D721Med (cell line): Measurements from ENCODE around the gene OOSP3.
"Not testable (repeated sequence)": the region's sequence is repeated elsewhere in the genome, so short reads cannot be mapped to it uniquely, and the experiment has no call there.

Experiments used
- DNase-seq: peaks from one replicate; pipeline ENCODE4 v3.0.0; 2011; ENCODE audit warnings: low spot score; ENCODE audit not compliant: insufficient read length
- FAIRE-seq: peaks from 2 replicates; lab custom pipeline; 2011; peaks lifted over from hg19 to GRCh38; lab: Jason Lieb, UNC
- TF ChIP-seq, protein P1 (sequence below): IDR thresholded peaks from 2 replicates; pipeline ENCODE4 v1.5.1; 2012; ENCODE audit warnings: mild to moderate bottlenecking, control low read depth; ENCODE audit not compliant: insufficient read depth; ENCODE audit errors: missing control alignments

OOSP3 gene

GRCh38 chr11:59877325-59877724 lies 1.3 kb upstream of the OOSP3 start:
- FAIRE-seq (no peak), DNase-seq (no peak)
- TF ChIP-seq, protein P1, sequence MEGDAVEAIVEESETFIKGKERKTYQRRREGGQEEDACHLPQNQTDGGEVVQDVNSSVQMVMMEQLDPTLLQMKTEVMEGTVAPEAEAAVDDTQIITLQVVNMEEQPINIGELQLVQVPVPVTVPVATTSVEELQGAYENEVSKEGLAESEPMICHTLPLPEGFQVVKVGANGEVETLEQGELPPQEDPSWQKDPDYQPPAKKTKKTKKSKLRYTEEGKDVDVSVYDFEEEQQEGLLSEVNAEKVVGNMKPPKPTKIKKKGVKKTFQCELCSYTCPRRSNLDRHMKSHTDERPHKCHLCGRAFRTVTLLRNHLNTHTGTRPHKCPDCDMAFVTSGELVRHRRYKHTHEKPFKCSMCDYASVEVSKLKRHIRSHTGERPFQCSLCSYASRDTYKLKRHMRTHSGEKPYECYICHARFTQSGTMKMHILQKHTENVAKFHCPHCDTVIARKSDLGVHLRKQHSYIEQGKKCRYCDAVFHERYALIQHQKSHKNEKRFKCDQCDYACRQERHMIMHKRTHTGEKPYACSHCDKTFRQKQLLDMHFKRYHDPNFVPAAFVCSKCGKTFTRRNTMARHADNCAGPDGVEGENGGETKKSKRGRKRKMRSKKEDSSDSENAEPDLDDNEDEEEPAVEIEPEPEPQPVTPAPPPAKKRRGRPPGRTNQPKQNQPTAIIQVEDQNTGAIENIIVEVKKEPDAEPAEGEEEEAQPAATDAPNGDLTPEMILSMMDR = no peak

DNA sequence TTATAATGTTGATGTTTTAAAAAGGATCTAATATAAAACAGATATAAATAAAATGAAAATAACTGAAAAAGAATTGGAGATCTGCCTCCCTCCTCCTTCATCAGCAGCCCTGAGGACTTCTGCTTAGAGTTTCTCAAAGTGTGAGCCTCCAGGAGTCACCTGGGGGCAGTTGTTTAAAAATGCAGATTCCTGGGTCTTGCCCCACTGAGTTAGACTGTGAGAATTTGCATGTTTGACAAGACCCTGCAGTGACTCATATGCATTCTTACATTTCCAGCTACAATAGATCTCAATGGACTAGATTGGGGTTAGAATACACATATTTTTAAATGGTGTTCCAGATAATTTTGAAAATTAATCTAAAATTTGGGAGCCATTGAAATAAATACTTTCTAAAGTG lies 798 bp upstream of the OOSP3 start:
- TF ChIP-seq, protein P1 = no peak
- DNase-seq (no peak), FAIRE-seq (no peak)

GRCh38 chr11:59879567-59879966 lies 985 bp downstream of the OOSP3 start:
- TF ChIP-seq, protein P1 = no peak
- FAIRE-seq (no peak), DNase-seq (no peak)

- DNase-seq (no peak), FAIRE-seq (no peak)
- TF ChIP-seq, protein P1 = no peak
Observed at GRCh38 chr11:59883597-59883996, 5.0 kb downstream of the OOSP3 start.

DNA sequence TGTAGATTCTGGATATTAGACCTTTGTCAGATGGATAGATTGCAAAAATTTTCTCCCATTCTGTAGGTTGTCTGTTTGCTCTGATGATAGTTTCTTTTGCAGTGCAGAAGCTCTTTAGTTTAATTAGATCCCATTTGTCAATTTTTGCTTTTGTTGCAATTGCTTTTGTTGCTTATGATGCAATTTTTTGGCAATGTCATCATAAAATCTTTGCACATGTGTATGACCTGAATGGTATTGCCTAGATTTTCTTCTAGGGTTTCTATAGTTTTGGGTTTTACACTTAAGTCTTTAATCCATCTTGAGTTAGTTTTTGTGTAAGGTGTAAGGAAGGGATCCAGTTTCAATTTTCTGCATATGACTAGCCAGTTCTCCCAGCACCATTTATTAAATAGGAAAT lies 8.6 kb downstream of the OOSP3 start:
- not testable (repeated sequence) for DNase-seq, FAIRE-seq

- TF ChIP-seq, protein P1 = no peak
- FAIRE-seq = no peak
- no peak for DNase-seq
Observed at GRCh38 chr11:59891781-59892181, 13.2 kb downstream of the OOSP3 start.

DNA sequence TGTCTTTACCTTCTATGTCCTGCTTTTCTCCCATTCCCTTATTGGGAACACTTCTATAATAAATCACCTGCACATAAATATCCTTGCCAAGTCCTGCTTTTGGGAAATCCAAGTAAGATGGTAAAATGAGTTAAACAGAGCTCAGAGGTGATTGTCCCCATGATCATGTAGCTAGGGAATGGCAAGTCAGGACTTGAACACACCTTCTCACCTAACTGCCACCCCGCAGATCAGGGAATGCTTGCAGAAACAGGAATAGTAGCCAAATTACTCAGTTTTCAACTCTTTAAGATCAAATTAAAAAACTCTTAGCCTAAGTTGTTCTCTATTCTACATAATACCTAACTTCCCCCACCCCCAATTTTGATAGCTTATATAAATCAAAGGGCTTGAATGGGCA lies 16.0 kb downstream of the OOSP3 start:
- TF ChIP-seq, protein P1 = no peak
- DNase-seq = no peak
- FAIRE-seq = no peak

DNA sequence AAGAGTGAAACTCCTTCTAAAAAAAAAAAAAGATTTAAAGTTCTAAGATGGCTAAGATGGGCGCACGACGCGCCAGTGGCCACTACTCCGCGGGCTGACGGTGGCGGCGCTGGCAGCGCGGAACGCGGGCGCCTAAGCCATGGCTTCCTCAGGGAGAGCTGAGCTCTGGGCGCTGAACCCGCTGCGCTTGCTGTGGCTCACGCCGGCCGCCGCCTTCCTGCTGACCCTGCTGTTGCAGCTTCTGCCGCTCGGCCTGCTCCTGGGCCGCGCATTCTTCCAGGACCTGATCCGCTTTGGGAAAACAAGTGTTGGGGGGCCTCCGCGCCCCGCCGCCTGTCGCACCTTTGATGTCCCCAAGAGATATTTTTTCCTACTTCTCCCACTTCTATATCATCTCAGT lies 19.5 kb downstream of the OOSP3 start:
- FAIRE-seq (no peak), DNase-seq (no peak)
- TF ChIP-seq, protein P1 = no peak
